HepG2 (cell line): ENCODE data around the gene LATS1. TPM values are rescaled to one million over a fixed set of nuclear protein-coding genes. Genes with fewer than 3 reads are reported as not detected.

Experiments
- GTF3A ChIP-seq: sonication (generic); formaldehyde crosslinking; conservative IDR thresholded peaks from 2 replicates; pipeline ENCODE4 v1.4.0; 2020; ENCODE audit warnings: mild to moderate bottlenecking, missing genetic modification reagents
- HDAC6 ChIP-seq: fragments of 200-600 bp; sonication (generic); IDR thresholded peaks from 2 replicates; pipeline ENCODE4 v1.7.0; 2017; ENCODE audit warnings: mild to moderate bottlenecking, antibody characterized with exemption, low read length, low read depth
- HHEX ChIP-seq: IDR thresholded peaks from 2 replicates; pipeline ENCODE4 v1.6.1; 2016; ENCODE audit warnings: control low read depth
- IKZF5 ChIP-seq: IDR thresholded peaks from 2 replicates; pipeline ENCODE4 v1.6.1; 2018; ENCODE audit warnings: missing genetic modification reagents, mild to moderate bottlenecking, missing compliant biosample characterization
- RCOR2 ChIP-seq: IDR thresholded peaks from 2 replicates; pipeline ENCODE4 v1.6.1; 2016; ENCODE audit warnings: missing biosample characterization, missing genetic modification reagents
- SNAPC2 ChIP-seq: sonication (generic); formaldehyde crosslinking; IDR thresholded peaks from 2 replicates; pipeline ENCODE4 v1.8.1; 2022; ENCODE audit warnings: mild to moderate bottlenecking, missing genetic modification reagents
- SOX13 ChIP-seq, 3 experiments: fragments of 450-650 bp in 1 of 3; sonication (generic) in 1 of 3; formaldehyde crosslinking in 1 of 3; IDR thresholded peaks in 2 of 3; conservative IDR thresholded peaks in 1 of 3; 2 replicates each; pipeline versions ENCODE4 v1.5.0 to v1.6.1; 2016 to 2020; ENCODE audit warnings: antibody characterized with exemption in 1 of 3, mild to moderate bottlenecking in 1 of 3, missing compliant biosample characterization in 1 of 3, missing genetic modification reagents in 1 of 3, moderate library complexity in 1 of 3
- TCF12 ChIP-seq, 2 experiments: fragments of 450-650 bp in 1 of 2; sonication (generic) in 1 of 2; formaldehyde crosslinking in 1 of 2; IDR thresholded peaks; 2 replicates each; pipeline versions ENCODE4 v1.6.1 to v1.8.0; 2017 to 2022; ENCODE audit warnings: antibody characterized with exemption in 1 of 2, mild to moderate bottlenecking in 1 of 2, missing genetic modification reagents in 1 of 2, moderate library complexity in 1 of 2
- TEAD2 ChIP-seq: sonication (generic); formaldehyde crosslinking; IDR thresholded peaks from 2 replicates; pipeline ENCODE4 v1.9.0; 2021; ENCODE audit warnings: missing genetic modification reagents
- ZNF17 ChIP-seq: sonication (generic); formaldehyde crosslinking; IDR thresholded peaks from 2 replicates; pipeline ENCODE4 v1.5.0; 2020; ENCODE audit warnings: mild to moderate bottlenecking, missing genetic modification reagents
- ZNF230 ChIP-seq: sonication (generic); formaldehyde crosslinking; IDR thresholded peaks from 2 replicates; pipeline ENCODE4 v1.4.0; 2020; ENCODE audit warnings: mild to moderate bottlenecking, missing genetic modification reagents
- ZNF552 ChIP-seq: sonication (generic); formaldehyde crosslinking; IDR thresholded peaks from 2 replicates; pipeline ENCODE4 v1.9.0; 2022; ENCODE audit warnings: missing genetic modification reagents, mild to moderate bottlenecking, borderline replicate concordance
- ZNF616 ChIP-seq: sonication (generic); formaldehyde crosslinking; IDR thresholded peaks from 2 replicates; pipeline ENCODE4 v1.5.0; 2020; ENCODE audit warnings: low read depth, mild to moderate bottlenecking, missing genetic modification reagents
- ZNF660 ChIP-seq: sonication (generic); formaldehyde crosslinking; IDR thresholded peaks from 2 replicates; pipeline ENCODE4 v1.5.1; 2020; ENCODE audit warnings: mild to moderate bottlenecking, low read depth, missing genetic modification reagents, borderline replicate concordance
- ZNF772 ChIP-seq: sonication (generic); formaldehyde crosslinking; IDR thresholded peaks from 2 replicates; pipeline ENCODE4 v1.5.0; 2020; ENCODE audit warnings: mild to moderate bottlenecking, missing genetic modification reagents
- ZNF776 ChIP-seq: sonication (generic); formaldehyde crosslinking; IDR thresholded peaks from 2 replicates; pipeline ENCODE4 v1.4.0; 2020; ENCODE audit warnings: mild to moderate bottlenecking, missing genetic modification reagents
- polyA plus RNA-seq, 8 experiments: library from polyadenylated mRNA; depleted of rRNA in 3 of 8; stranded (reverse) in 7 of 8; unstranded in 1 of 8; fragments of >200 nt; fragmentation: Illumina TruSeq in 4 of 8; extraction: Trizol in 4 of 8; gene quantifications; 2 replicates each; pipeline versions ENCODE4 v1.2.1 to v1.2.3, GENCODE V29; 2011 to 2016; ENCODE audit warnings: low read depth in 4 of 8, missing spikeins in 1 of 8, mixed read lengths in 1 of 8; ENCODE audit not compliant: insufficient read depth in 1 of 8
- total RNA-seq, 5 experiments: library from RNA; depleted of rRNA; stranded (reverse); fragments of >200 nt; fragmentation: Illumina TruSeq; extraction: Trizol; gene quantifications; 2 replicates each; pipeline ENCODE4 v1.2.3, GENCODE V29; 2016; ENCODE audit warnings: low read depth in 1 of 5
- TF ChIP-seq, protein P1 (sequence below): IDR thresholded peaks from 2 replicates; pipeline ENCODE4 v1.6.1; 2016; ENCODE audit warnings: mild to moderate bottlenecking, missing biosample characterization, missing genetic modification reagents
- TF ChIP-seq, protein P2 (sequence below): sonication (generic); formaldehyde crosslinking; IDR thresholded peaks from 2 replicates; pipeline ENCODE4 v1.4.0; 2020; ENCODE audit warnings: mild to moderate bottlenecking, missing genetic modification reagents, borderline replicate concordance
- TF ChIP-seq, protein P3 (sequence below): IDR thresholded peaks from 2 replicates; pipeline ENCODE4 v1.6.1; 2016; ENCODE audit warnings: mild to moderate bottlenecking
- TF ChIP-seq, protein P4 (sequence below): sonication (generic); formaldehyde crosslinking; IDR thresholded peaks from 2 replicates; pipeline ENCODE4 v1.5.1; 2020; ENCODE audit warnings: mild to moderate bottlenecking, moderate library complexity, missing genetic modification reagents

LATS1 gene
- total and polyA plus RNA-seq, 2 of the 13 experiments (the other 11 are each of a cell fraction or from before 2014, with no cell fraction given), result 9.9 to 12.6 TPM

- no peak for TF ChIP-seq HDAC6
- no peak for TF ChIP-seq TCF12 (IDR thresholded peaks at IDR 0.05)
- peak; percentile 77; the same call in 1 of the 2 replicates for TF ChIP-seq TCF12 (CRISPR knock-in tag; IDR thresholded peaks at IDR 0.05)
- peak; percentile 94 for TF ChIP-seq ZNF772 (CRISPR knock-in tag)
- TF ChIP-seq, protein P1, sequence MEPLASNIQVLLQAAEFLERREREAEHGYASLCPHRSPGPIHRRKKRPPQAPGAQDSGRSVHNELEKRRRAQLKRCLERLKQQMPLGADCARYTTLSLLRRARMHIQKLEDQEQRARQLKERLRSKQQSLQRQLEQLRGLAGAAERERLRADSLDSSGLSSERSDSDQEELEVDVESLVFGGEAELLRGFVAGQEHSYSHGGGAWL, result peak; percentile 92
- TF ChIP-seq TEAD2 (CRISPR knock-in tag), result peak; percentile 67; the same call in 1 of the 2 replicates
- peak; percentile 81 for TF ChIP-seq ZNF616
- no peak; the same call in 1 of the 2 replicates for TF ChIP-seq SNAPC2
- peak; percentile 99 for TF ChIP-seq GTF3A (CRISPR knock-in tag)
- no peak; the same call in 1 of the 2 replicates for TF ChIP-seq SOX13 (IDR thresholded peaks at IDR 0.05)
- TF ChIP-seq SOX13 (CRISPR knock-in tag; conservative IDR thresholded peaks at IDR 0.05 in 1 of 2, IDR thresholded peaks at IDR 0.05 in 1 of 2), result peak in 1 of 2 experiments; percentile 44; a peak in 2 of 4 replicates
- TF ChIP-seq, protein P2, sequence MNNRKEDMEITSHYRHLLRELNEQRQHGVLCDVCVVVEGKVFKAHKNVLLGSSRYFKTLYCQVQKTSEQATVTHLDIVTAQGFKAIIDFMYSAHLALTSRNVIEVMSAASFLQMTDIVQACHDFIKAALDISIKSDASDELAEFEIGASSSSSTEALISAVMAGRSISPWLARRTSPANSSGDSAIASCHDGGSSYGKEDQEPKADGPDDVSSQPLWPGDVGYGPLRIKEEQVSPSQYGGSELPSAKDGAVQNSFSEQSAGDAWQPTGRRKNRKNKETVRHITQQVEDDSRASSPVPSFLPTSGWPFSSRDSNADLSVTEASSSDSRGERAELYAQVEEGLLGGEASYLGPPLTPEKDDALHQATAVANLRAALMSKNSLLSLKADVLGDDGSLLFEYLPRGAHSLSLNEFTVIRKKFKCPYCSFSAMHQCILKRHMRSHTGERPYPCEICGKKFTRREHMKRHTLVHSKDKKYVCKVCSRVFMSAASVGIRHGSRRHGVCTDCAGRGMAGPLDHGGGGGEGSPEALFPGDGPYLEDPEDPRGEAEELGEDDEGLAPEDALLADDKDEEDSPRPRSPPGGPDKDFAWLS (CRISPR knock-in tag), result peak; percentile 93
- no peak; the same call in 1 of the 2 replicates for TF ChIP-seq RCOR2 (CRISPR knock-in tag)
- TF ChIP-seq ZNF17 (CRISPR knock-in tag), result no peak
- peak; percentile 98 for TF ChIP-seq ZNF230
- TF ChIP-seq, protein P3, sequence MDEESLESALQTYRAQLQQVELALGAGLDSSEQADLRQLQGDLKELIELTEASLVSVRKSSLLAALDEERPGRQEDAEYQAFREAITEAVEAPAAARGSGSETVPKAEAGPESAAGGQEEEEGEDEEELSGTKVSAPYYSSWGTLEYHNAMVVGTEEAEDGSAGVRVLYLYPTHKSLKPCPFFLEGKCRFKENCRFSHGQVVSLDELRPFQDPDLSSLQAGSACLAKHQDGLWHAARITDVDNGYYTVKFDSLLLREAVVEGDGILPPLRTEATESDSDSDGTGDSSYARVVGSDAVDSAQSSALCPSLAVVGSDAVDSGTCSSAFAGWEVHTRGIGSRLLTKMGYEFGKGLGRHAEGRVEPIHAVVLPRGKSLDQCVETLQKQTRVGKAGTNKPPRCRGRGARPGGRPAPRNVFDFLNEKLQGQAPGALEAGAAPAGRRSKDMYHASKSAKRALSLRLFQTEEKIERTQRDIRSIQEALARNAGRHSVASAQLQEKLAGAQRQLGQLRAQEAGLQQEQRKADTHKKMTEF (CRISPR knock-in tag), result peak; percentile 97
- peak; percentile 88; the same call in 1 of the 2 replicates for TF ChIP-seq ZNF660 (CRISPR knock-in tag)
- peak; percentile 72 for TF ChIP-seq ZNF552 (CRISPR knock-in tag)
- TF ChIP-seq IKZF5 (CRISPR knock-in tag), result peak; percentile 92; the same call in 1 of the 2 replicates
- TF ChIP-seq, protein P4, sequence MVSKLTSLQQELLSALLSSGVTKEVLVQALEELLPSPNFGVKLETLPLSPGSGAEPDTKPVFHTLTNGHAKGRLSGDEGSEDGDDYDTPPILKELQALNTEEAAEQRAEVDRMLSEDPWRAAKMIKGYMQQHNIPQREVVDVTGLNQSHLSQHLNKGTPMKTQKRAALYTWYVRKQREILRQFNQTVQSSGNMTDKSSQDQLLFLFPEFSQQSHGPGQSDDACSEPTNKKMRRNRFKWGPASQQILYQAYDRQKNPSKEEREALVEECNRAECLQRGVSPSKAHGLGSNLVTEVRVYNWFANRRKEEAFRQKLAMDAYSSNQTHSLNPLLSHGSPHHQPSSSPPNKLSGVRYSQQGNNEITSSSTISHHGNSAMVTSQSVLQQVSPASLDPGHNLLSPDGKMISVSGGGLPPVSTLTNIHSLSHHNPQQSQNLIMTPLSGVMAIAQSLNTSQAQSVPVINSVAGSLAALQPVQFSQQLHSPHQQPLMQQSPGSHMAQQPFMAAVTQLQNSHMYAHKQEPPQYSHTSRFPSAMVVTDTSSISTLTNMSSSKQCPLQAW, result peak; percentile 92
- TF ChIP-seq HHEX (CRISPR knock-in tag), result no peak
- peak; percentile 95 for TF ChIP-seq ZNF776 (CRISPR knock-in tag)
These were observed at the start of gene LATS1 (continued) for GRCh38 chr6:149717588-149718458.
